Ureter (tissue), 1 donor: ENCODE measurements around the gene GCH1. TPM values are rescaled to one million over a fixed set of nuclear protein-coding genes. Genes with fewer than 3 reads are reported as not detected.
"Not testable (repeated sequence)": the region's sequence is repeated elsewhere in the genome, so short reads cannot be mapped to it uniquely, and the experiment has no call there.

Source experiments
- DNase-seq: peaks from one replicate; pipeline ENCODE4 v3.0.0-alpha.2; 2020; ENCODE audit warnings: low spot score
- total RNA-seq: library from RNA; stranded (reverse); gene quantifications from one replicate; pipeline ENCODE4 v1.2.4, GENCODE V29; 2023
- donor health status: DM: yes; HTN: yes; CAD: no.

GCH1 gene
- total RNA-seq: 13.8 TPM

GRCh38 chr14:54902521-54903420 is at the start of gene GCH1:
Gene GCH1 (minus strand): TSS chr14:54902826. CDS start chr14:54902663, 163 bp downstream.
- DNase-seq: peak; percentile 71

- no peak for DNase-seq
Measured at GRCh38 chr14:54947230-54947629, 44.6 kb upstream of the GCH1 start.

- no peak for DNase-seq
Measured at GRCh38 chr14:54946500-54946899, 43.9 kb upstream of the GCH1 start.

GRCh38 chr14:54944737-54945391 is 42.2 kb upstream of the GCH1 start:
- DNase-seq: no peak

GRCh38 chr14:54942913-54943312 is 40.3 kb upstream of the GCH1 start:
- DNase-seq: no peak

- no peak for DNase-seq
Measured at GRCh38 chr14:54936816-54937215, 34.2 kb upstream of the GCH1 start.

- DNase-seq: no peak
Measured at GRCh38 chr14:54935958-54936357, 33.3 kb upstream of the GCH1 start.

GRCh38 chr14:54935100-54935499 is 32.5 kb upstream of the GCH1 start:
- no peak for DNase-seq

GRCh38 chr14:54933006-54933405 is 30.4 kb upstream of the GCH1 start:
- DNase-seq: no peak

- no peak for DNase-seq
Measured at GRCh38 chr14:54931598-54932340, 29.1 kb upstream of the GCH1 start.

GRCh38 chr14:54931101-54931500 is 28.5 kb upstream of the GCH1 start:
- DNase-seq: no peak

- no peak for DNase-seq
Measured at GRCh38 chr14:54929556-54929955, 26.9 kb upstream of the GCH1 start.

- DNase-seq: no peak
Measured at GRCh38 chr14:54928216-54928615, 25.6 kb upstream of the GCH1 start.

GRCh38 chr14:54927551-54927950 is 24.9 kb upstream of the GCH1 start:
- no peak for DNase-seq

- not testable (repeated sequence) for DNase-seq
Measured at GRCh38 chr14:54926570-54926969, 23.9 kb upstream of the GCH1 start.

GRCh38 chr14:54922598-54922997 is 20.0 kb upstream of the GCH1 start:
- no peak for DNase-seq

GRCh38 chr14:54920052-54920451 is 17.4 kb upstream of the GCH1 start:
- no peak for DNase-seq

- DNase-seq: no peak
Measured at GRCh38 chr14:54919330-54919729, 16.7 kb upstream of the GCH1 start.

GRCh38 chr14:54918427-54918826 is 15.8 kb upstream of the GCH1 start:
- no peak for DNase-seq

GRCh38 chr14:54916101-54916500 is 13.5 kb upstream of the GCH1 start:
- DNase-seq: no peak

GRCh38 chr14:54909817-54910558 is 7.4 kb upstream of the GCH1 start:
- no peak for DNase-seq

- DNase-seq: not testable (repeated sequence)
Measured at GRCh38 chr14:54908973-54909372, 6.3 kb upstream of the GCH1 start.
